ENCODE data around the gene RUFY3.

Gene RUFY3

GRCh38 chr4:70747874-70748273 is 26.1 kb downstream of the RUFY3 start:
- no peaks in the 10 kb centered on the region for H3K27me3 ChIP-seq (ENCODE audit: control insufficient read depth, insufficient read depth, low read length, poor library complexity, severe bottlenecking)
- H3K36me3 ChIP-seq (ENCODE audit: control insufficient read depth, insufficient read depth, low read length) = no peaks in the 10 kb centered on the region
- no peaks in the 10 kb centered on the region for H3K9me3 ChIP-seq (ENCODE audit: control insufficient read depth, low read length)
- no peaks in the 10 kb centered on the region for H3K4me1 ChIP-seq (ENCODE audit: control insufficient read depth, insufficient read depth, low read length)
- H3K27ac ChIP-seq (ENCODE audit: insufficient read depth, low read depth, low read length, poor library complexity, severe bottlenecking) = no peak overlapping the region
- 94 to 95% methylated on average over 3 of the region's 3 CpGs for WGBS, 2 experiments
- no peak overlapping the region for H3K4me3 ChIP-seq (ENCODE audit: insufficient read depth, low read depth, low read length)

- H3K9me3 ChIP-seq (ENCODE audit: control insufficient read depth, low read length) = no peaks in the 10 kb centered on the region
- no peaks in the 10 kb centered on the region for H3K27me3 ChIP-seq (ENCODE audit: control insufficient read depth, insufficient read depth, low read length, poor library complexity, severe bottlenecking)
- WGBS, 2 experiments = 100% methylated on average over 1 of the region's 1 CpG; no CpG with 5 or more reads in 1 of the 2 experiments
These were observed 27.5 kb downstream of the RUFY3 start for GRCh38 chr4:70749313-70749712.

GRCh38 chr4:70752236-70752635 is 30.5 kb downstream of the RUFY3 start:
- Histone ChIP-seq H3K27ac (ENCODE audit: insufficient read depth, low read depth, low read length, poor library complexity, severe bottlenecking) (no peak overlapping the region), H3K27me3 (ENCODE audit: control insufficient read depth, insufficient read depth, low read length, poor library complexity, severe bottlenecking) (no peaks in the 10 kb centered on the region), H3K4me1 (ENCODE audit: control insufficient read depth, insufficient read depth, low read length) (no peaks in the 10 kb centered on the region), H3K9me3 (ENCODE audit: control insufficient read depth, low read length) (no peaks in the 10 kb centered on the region), H3K36me3 (ENCODE audit: control insufficient read depth, insufficient read depth, low read length) (no peaks in the 10 kb centered on the region), H3K4me3 (ENCODE audit: insufficient read depth, low read depth, low read length) (no peak overlapping the region)
- 92 to 100% methylated on average over 1 of the region's 1 CpG for WGBS, 2 experiments

More at GRCh38 chr4:70749313-70749712, 27.5 kb downstream of the RUFY3 start:
- H3K4me1 ChIP-seq (ENCODE audit: control insufficient read depth, insufficient read depth, low read length) = no peaks in the 10 kb centered on the region
- H3K27ac ChIP-seq (ENCODE audit: insufficient read depth, low read depth, low read length, poor library complexity, severe bottlenecking) = no peak overlapping the region
- H3K36me3 ChIP-seq (ENCODE audit: control insufficient read depth, insufficient read depth, low read length) = no peaks in the 10 kb centered on the region
- H3K4me3 ChIP-seq (ENCODE audit: insufficient read depth, low read depth, low read length) = no peak overlapping the region

GRCh38 chr4:70753630-70754029 is 31.9 kb downstream of the RUFY3 start:
- Histone ChIP-seq H3K9me3 (ENCODE audit: control insufficient read depth, low read length) (no peaks in the 10 kb centered on the region), H3K4me3 (ENCODE audit: insufficient read depth, low read depth, low read length) (no peak overlapping the region), H3K4me1 (ENCODE audit: control insufficient read depth, insufficient read depth, low read length) (no peaks in the 10 kb centered on the region), H3K27ac (ENCODE audit: insufficient read depth, low read depth, low read length, poor library complexity, severe bottlenecking) (no peak overlapping the region), H3K27me3 (ENCODE audit: control insufficient read depth, insufficient read depth, low read length, poor library complexity, severe bottlenecking) (no peaks in the 10 kb centered on the region), H3K36me3 (ENCODE audit: control insufficient read depth, insufficient read depth, low read length) (no peaks in the 10 kb centered on the region)

GRCh38 chr4:70754470-70754869 is 32.7 kb downstream of the RUFY3 start:
- 91 to 100% methylated on average over 1 of the region's 1 CpG for WGBS, 2 experiments
- H3K4me3 ChIP-seq (ENCODE audit: insufficient read depth, low read depth, low read length) = no peak overlapping the region
- no peaks in the 10 kb centered on the region for H3K36me3 ChIP-seq (ENCODE audit: control insufficient read depth, insufficient read depth, low read length)

GRCh38 chr4:70754990-70755688 is 33.4 kb downstream of the RUFY3 start:
- H3K9me3 ChIP-seq (ENCODE audit: control insufficient read depth, low read length) = no peaks in the 10 kb centered on the region
- no peak overlapping the region for H3K27ac ChIP-seq (ENCODE audit: insufficient read depth, low read depth, low read length, poor library complexity, severe bottlenecking)
- H3K4me3 ChIP-seq (ENCODE audit: insufficient read depth, low read depth, low read length) = no peak overlapping the region
- no peaks in the 10 kb centered on the region for H3K36me3 ChIP-seq (ENCODE audit: control insufficient read depth, insufficient read depth, low read length)
- H3K27me3 ChIP-seq (ENCODE audit: control insufficient read depth, insufficient read depth, low read length, poor library complexity, severe bottlenecking) = no peaks in the 10 kb centered on the region
- H3K4me1 ChIP-seq (ENCODE audit: control insufficient read depth, insufficient read depth, low read length) = no peaks in the 10 kb centered on the region
- whole genome bisulfite sequencing, 2 experiments = 93 to 94% methylated on average over 10 of the region's 10 CpGs

More at GRCh38 chr4:70754470-70754869, 32.7 kb downstream of the RUFY3 start:
- no peaks in the 10 kb centered on the region for H3K27me3 ChIP-seq (ENCODE audit: control insufficient read depth, insufficient read depth, low read length, poor library complexity, severe bottlenecking)
- H3K27ac ChIP-seq (ENCODE audit: insufficient read depth, low read depth, low read length, poor library complexity, severe bottlenecking) = no peak overlapping the region
- H3K4me1 ChIP-seq (ENCODE audit: control insufficient read depth, insufficient read depth, low read length) = no peaks in the 10 kb centered on the region
- no peaks in the 10 kb centered on the region for H3K9me3 ChIP-seq (ENCODE audit: control insufficient read depth, low read length)

GRCh38 chr4:70759126-70759525 is 37.4 kb downstream of the RUFY3 start:
- H3K9me3 ChIP-seq (ENCODE audit: control insufficient read depth, low read length) = no peaks in the 10 kb centered on the region
- H3K36me3 ChIP-seq (ENCODE audit: control insufficient read depth, insufficient read depth, low read length) = no peaks in the 10 kb centered on the region
- 86 to 100% methylated on average over 1 of the region's 1 CpG for WGBS, 2 experiments

GRCh38 chr4:70759627-70760026 is 37.9 kb downstream of the RUFY3 start:
- no peaks in the 10 kb centered on the region for H3K36me3 ChIP-seq (ENCODE audit: control insufficient read depth, insufficient read depth, low read length)
- no peak overlapping the region for H3K4me3 ChIP-seq (ENCODE audit: insufficient read depth, low read depth, low read length)
- no peak overlapping the region for H3K27ac ChIP-seq (ENCODE audit: insufficient read depth, low read depth, low read length, poor library complexity, severe bottlenecking)
- H3K27me3 ChIP-seq (ENCODE audit: control insufficient read depth, insufficient read depth, low read length, poor library complexity, severe bottlenecking) = no peaks in the 10 kb centered on the region
- H3K9me3 ChIP-seq (ENCODE audit: control insufficient read depth, low read length) = no peaks in the 10 kb centered on the region
- no peaks in the 10 kb centered on the region for H3K4me1 ChIP-seq (ENCODE audit: control insufficient read depth, insufficient read depth, low read length)

More at GRCh38 chr4:70759126-70759525, 37.4 kb downstream of the RUFY3 start:
- Histone ChIP-seq H3K27me3 (ENCODE audit: control insufficient read depth, insufficient read depth, low read length, poor library complexity, severe bottlenecking) (no peaks in the 10 kb centered on the region), H3K27ac (ENCODE audit: insufficient read depth, low read depth, low read length, poor library complexity, severe bottlenecking) (no peak overlapping the region), H3K4me3 (ENCODE audit: insufficient read depth, low read depth, low read length) (no peak overlapping the region), H3K4me1 (ENCODE audit: control insufficient read depth, insufficient read depth, low read length) (no peaks in the 10 kb centered on the region)

- WGBS, 2 experiments = 93% methylated on average over 1 of the region's 1 CpG; no CpG with 5 or more reads in 1 of the 2 experiments
- Histone ChIP-seq H3K27ac (ENCODE audit: insufficient read depth, low read depth, low read length, poor library complexity, severe bottlenecking) (no peak overlapping the region), H3K4me3 (ENCODE audit: insufficient read depth, low read depth, low read length) (no peak overlapping the region), H3K36me3 (ENCODE audit: control insufficient read depth, insufficient read depth, low read length) (no peaks in the 10 kb centered on the region), H3K9me3 (ENCODE audit: control insufficient read depth, low read length) (no peaks in the 10 kb centered on the region), H3K27me3 (ENCODE audit: control insufficient read depth, insufficient read depth, low read length, poor library complexity, severe bottlenecking) (no peaks in the 10 kb centered on the region), H3K4me1 (ENCODE audit: control insufficient read depth, insufficient read depth, low read length) (no peaks in the 10 kb centered on the region)
These were observed 38.9 kb downstream of the RUFY3 start for GRCh38 chr4:70760662-70761061.

- H3K9me3 ChIP-seq (ENCODE audit: control insufficient read depth, low read length) = no peaks in the 10 kb centered on the region
- H3K36me3 ChIP-seq (ENCODE audit: control insufficient read depth, insufficient read depth, low read length) = no peaks in the 10 kb centered on the region
- WGBS, 2 experiments = 95 to 96% methylated on average over 3 of the region's 3 CpGs
- no peak overlapping the region for H3K4me3 ChIP-seq (ENCODE audit: insufficient read depth, low read depth, low read length)
- no peak overlapping the region for H3K27ac ChIP-seq (ENCODE audit: insufficient read depth, low read depth, low read length, poor library complexity, severe bottlenecking)
- no peaks in the 10 kb centered on the region for H3K4me1 ChIP-seq (ENCODE audit: control insufficient read depth, insufficient read depth, low read length)
- H3K27me3 ChIP-seq (ENCODE audit: control insufficient read depth, insufficient read depth, low read length, poor library complexity, severe bottlenecking) = no peaks in the 10 kb centered on the region
These were observed 39.6 kb downstream of the RUFY3 start for GRCh38 chr4:70761276-70761816.
